HG03064 (cell line): Measurements from ENCODE around the gene OR2T27.
A peak's percentile ranks its signal among the peaks of the same experiment; 100 is the strongest.
"Not testable (repeated sequence)": the region's sequence is repeated elsewhere in the genome, so short reads cannot be mapped to it uniquely, and the experiment has no call there.

Source experiments
- ATAC-seq: cut with Tn5 transposase; IDR thresholded peaks from one replicate; pipeline ENCODE4 v1.9.1; 2021; ENCODE audit warnings: low read depth; ENCODE audit not compliant: unreplicated experiment

Gene OR2T27

DNA sequence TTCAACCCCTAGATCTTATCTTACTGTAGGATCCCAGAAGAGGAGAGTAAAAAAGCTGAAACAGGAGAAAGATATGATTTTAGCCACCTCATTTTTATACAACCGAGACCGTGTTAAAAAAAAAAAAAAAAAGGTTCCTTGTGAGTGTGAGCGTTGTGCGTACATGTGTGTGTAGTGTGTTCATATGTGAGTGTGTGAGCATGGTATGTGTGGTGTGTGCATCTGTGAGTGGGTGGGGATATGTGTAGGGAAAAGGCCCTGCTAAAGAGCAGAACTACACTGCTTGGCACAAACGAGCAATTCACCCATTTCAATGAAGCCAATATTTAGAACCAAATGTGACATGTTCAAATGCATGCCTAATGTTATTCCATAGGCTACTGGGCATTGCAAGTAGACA, 13.7 kb downstream of the OR2T27 start:
- ATAC-seq, result peak; percentile 13

DNA sequence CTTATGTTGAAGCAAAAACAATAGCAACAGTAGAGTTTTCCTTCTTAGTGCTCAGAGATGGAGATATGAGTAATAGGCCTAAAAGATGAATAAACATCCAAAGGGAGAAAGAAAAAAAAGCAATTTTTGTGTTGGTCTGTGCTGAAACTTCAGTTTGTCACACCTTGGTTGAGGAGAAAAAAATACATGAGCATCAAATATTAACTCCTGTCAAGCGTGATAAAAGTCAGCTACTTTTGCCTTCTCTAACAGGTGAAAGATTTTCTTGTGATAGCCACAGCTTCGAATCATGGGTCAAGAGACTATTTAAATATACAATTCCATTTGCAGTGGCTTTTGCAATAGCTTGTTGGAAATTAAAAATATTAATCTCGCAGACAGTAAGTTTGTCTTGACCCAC, 14.4 kb downstream of the OR2T27 start:
- peak; percentile 53 for ATAC-seq

GRCh38 chr1:248639652-248640051, 15.7 kb downstream of the OR2T27 start:
- ATAC-seq, result peak; percentile 26

DNA sequence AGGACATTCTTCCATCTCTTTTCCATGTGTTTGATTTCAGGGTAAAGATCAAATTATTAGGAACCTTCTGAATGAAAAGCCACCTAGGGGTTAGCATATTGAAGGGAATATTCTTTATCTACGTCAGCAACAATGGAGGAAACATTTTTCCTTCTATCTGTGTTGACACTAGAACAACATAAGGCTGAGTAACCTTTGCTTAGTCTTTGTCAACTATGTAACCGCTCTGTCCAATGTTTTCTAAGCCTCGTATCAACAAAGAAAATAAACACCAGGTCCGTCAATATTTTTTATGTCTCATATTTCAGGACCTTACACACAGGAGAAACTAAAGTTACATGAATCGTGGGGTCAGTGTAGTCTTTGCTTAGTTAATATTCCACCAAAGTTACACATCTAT, 18.7 kb downstream of the OR2T27 start:
- not testable (repeated sequence) for ATAC-seq

DNA sequence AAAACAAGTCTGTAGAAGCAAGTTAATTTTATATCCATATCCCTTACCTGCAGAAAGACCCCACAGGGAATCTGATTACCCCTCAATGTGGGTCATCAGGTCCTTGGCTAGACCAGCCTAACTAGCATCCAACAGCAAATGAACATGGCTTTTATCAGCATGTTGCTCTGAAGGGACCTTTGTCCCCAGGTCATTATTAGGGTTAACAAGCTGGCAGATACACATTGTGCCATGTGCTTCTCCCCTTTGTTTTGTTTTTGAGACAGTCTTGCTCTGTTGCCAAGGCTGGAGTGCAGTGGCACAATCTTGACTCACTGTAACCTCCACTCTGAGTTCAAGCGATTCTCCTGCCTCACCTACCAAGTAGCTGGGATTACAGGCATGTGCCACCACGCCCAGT, 20.3 kb downstream of the OR2T27 start, which contains the start of gene OR2T11:
Gene OR2T11, minus strand, starts transcription at position 101 of the 400 bp plus-strand sequence. CDS start 7,963 bp downstream, outside the sequence.
- not testable (repeated sequence) for ATAC-seq

GRCh38 chr1:248631354-248632008, 23.8 kb downstream of the OR2T27 start:
- no peak for ATAC-seq

DNA sequence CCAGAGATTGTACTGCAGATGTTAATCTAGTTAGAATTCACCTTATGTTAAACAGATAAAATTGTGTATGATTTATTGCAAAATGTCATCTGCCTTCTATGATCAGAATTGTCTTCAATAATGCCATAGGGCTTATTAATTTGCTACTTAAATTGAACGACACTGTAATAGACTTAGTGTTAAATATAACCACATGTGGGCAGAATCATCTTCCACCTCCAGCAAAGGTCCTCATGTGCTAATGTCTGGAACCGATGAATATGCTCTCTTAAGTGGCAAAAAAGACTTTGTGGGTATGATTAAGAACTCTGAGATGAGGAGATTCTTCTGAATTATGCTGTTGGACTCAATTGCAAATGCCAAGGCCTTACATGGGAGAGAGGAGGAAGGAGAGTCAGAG, 24.8 kb downstream of the OR2T27 start:
- no peak for ATAC-seq

DNA sequence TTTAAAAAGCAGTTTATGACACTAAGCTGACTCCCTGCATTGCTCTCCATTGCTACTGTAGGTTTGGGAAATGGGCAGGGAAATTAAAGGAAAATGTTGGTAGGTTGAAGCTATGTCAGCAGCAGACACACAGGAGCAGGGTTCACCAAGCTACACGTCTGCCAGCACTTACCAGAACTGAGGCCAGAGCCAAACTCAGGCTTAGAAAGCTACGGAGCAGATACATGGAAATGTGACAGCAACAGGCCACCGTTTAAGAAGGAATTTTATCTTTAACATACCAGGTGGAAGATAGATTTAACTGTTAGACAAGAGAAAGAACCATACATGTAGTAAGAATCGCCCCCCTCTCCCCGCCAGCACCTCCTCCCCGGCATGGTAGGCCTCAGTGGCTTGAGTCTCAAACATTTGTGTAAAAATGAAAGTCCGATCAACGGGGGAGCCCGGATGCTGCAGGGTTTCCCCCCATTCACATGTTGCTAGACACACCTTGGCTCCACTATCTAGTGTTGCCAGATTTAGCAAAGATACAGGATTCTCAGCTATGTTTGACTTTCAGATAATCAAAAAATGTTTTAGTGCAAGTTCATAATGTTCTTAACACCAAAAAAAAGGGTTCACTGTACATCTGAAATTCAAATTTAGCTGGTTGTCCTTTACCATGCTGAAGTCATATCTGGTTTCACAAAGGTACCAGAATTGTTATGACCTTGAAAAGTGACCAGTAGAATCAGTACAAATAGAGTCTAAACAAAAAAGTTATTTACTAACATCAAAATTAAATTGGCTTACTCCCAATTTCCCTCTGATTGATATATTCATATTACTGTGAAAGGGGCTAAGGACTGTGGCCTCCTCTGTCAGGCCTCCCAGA, 27.1 kb downstream of the OR2T27 start:
- ATAC-seq, result peak; percentile 94

DNA sequence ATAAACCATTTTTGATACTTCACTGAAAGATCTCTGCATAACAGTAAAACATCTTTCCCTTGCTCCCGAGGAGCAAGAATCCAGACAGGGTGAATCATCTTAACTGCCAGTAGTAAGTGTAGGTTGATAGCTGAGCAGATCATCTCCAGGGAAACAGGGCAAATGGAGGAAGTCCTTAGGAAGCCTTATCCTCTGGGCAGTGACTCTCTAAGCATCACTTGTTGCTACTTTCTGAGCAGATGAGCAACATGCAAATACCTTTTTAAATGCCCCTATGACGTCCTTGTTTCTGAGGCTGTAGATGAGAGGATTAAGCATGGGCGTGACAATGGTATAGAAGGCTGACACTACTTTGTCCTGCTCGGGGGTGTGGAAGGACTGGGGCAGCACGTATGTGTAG, 29.4 kb downstream of the OR2T27 start:
- ATAC-seq, result no peak

DNA sequence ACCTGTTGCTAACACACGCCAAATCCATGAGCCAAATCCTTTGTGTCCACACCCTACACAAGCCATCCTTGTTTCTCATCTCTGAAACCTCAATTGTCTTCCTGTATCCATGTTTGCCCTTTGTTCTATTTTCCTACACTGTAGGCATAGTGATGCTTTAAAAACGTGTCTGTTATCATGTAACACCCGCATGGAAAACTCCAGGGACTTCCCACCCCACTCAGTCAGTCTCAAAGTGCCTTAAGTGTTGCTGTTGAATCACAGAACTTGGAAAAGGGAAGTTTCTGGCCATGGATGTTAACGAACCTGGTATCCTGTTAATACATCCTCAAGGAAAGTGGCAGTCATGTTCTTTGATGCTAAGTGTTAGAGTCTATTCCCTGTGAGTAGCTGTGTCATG, 30.2 kb downstream of the OR2T27 start:
- no peak for ATAC-seq

DNA sequence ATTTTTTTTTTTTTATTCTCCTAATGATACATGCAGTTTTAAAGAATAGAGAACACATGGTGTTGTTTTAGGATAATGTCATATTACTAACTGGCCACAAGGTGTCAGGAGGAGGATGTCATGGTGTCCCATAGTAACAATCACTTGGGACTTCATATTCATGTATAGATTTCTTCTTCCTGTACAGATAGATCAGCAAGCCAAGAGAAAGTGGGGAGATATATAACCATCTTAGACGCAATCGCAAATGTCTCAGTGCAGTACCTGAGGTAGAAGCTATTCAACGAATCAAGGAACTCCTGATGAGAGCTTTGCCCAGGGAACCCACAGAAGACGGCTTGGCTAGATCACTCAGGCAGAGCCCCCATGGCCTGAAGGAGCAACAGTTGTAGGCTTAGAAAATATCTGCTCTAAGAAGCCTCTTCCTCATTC, 32.7 kb downstream of the OR2T27 start:
- peak; percentile 84 for ATAC-seq

GRCh38 chr1:248621770-248622169, 33.6 kb downstream of the OR2T27 start:
- ATAC-seq, result no peak

DNA sequence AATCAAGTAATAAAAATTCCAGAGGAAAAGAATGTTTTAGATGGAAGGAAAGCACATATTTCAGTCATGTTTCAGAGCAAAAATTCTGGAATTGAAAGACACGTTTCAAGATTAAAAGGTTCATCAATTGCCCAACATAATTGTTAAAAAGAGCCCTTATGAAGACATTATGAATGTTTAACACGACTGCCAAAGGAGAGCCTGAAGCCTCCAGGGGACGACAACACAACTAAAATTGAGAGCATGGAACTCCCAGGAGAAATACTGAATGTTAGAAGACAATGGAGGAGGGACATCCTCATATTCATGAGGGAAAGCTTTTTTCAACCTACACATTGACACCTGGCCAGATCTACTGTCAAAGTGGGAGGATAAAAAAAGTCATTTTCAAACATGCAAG, 36.5 kb downstream of the OR2T27 start:
- ATAC-seq, result no peak

DNA sequence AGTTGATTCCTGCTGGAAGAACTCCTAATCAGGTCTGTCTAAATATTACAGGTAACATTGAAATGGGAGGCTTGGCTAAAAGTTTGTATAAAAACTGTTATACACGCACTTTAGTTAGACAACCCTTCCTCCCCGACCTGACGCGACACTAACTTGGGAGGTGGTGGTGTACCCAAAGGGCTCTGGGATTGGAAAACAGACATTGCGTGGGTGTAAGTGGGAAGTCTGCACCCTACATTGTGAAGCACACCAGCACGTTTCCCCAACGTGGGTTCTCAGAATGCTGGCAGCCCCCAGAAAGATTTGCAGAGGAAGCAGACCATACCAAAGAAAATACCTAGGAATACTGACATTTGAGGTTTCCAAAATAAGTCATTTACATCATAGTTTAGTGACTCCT, 37.2 kb downstream of the OR2T27 start:
- ATAC-seq, result no peak

DNA sequence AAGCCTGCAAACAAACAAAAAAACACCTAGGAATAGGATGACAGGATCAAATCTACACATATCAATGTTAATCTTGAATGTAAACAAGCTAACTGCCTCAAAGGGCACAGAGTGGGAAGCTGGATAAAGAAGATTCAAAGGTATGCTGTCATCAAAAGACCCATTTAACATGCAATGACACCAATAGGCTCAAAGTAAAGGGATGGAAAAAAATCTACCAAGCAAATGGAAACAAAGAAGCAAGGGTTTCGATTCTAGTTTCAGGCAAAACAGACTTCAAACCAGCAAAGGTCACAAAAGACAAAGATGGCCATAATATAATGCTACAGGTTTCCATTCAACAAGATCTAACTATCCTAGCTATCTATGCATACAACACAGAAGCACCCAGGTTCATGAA, 41.6 kb downstream of the OR2T27 start:
- no peak for ATAC-seq

DNA sequence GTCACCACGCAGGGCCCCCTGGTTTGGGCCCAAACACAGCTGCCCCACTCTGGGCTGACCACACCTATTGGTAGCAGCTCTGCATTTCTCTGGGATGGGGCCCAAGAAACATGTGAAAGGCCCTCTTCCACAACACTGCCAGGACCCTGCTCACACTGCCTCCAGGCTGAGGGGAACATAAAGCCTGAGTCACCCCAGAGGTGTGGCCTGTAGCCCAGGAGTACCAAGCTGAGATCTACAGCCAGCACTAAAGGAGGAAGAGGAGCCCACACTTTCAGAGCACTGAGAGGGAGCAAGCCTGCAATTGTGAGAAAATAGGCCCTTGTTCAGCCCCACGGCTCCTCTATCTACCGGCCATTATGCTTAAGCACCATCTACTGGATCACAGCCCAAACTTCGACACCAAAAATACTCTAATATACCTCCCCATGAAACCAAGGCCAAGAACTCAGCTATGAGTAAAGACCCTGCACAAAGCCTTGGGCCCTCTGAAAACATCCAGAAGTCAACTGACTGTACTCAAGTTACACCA, 43.4 kb downstream of the OR2T27 start:
- no peak for ATAC-seq

DNA sequence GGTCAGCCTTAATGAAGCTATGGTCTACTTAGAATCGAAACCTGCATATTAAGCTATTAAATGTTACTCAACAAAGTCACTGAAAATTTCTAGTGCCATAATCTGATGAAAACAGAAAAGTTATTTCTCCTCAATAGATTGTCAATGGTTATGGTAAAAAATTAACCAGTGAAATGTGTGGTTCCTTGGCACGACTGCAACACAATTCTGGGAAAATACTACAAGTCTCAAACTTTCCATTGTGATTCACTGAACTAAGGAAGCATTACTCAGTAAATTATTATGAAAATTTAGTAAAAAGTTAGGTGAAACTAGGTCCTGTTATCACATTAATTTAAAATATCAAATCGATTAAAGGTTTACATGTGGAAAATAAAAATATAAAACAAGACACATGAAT, 45.0 kb downstream of the OR2T27 start:
- no peak for ATAC-seq
